PFSK-1 (cell line): ENCODE data around the gene THRSP.

ENCODE experiments used
- POLR2AphosphoS5 ChIP-seq: IDR thresholded peaks from 2 replicates; pipeline ENCODE4 v1.6.1; 2012; ENCODE audit warnings: low read depth, mild to moderate bottlenecking, control low read depth, low read length, moderate library complexity
- SIN3A ChIP-seq: IDR thresholded peaks from 2 replicates; pipeline ENCODE4 v1.6.1; 2012; ENCODE audit warnings: mild to moderate bottlenecking, low read length, moderate library complexity, borderline replicate concordance; ENCODE audit not compliant: insufficient read depth

GRCh38 chr11:78037825-78038620, 25.6 kb upstream of the THRSP start:
- TF ChIP-seq SIN3A: no peak
- no peak for TF ChIP-seq POLR2AphosphoS5
